Measurements from ENCODE around the gene MFAP4.

The MFAP4 gene

GRCh38 chr17:19386974-19387920 lies at the start of gene MFAP4:
Gene MFAP4 (minus strand): TSS chr17:19387190. CDS start chr17:19387155, 35 bp downstream.
- DNase-seq, result no peak

GRCh38 chr17:19433727-19434340 lies 46.8 kb upstream of the MFAP4 start:
- no peak for DNase-seq

DNA sequence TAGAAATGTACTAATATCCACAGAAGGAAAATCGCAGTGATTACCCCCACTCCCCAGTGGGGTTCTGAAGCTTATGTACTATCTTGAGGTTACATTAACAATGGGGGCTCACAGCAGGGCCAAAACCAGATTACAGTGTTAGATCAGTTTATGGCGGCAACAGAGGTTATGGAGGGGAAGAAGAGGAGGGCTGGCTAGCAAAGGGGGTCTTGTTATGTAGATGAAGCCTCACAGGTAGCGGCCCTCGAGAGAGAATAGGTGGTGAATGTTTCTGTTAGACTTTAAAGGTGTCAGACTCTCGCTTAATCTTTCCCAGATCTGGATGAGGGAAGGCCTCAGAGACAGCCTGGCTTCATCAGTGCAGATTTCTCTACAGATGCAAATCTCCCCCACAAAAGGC lies 46.3 kb upstream of the MFAP4 start:
- no peak for DNase-seq

GRCh38 chr17:19431691-19432090 lies 44.7 kb upstream of the MFAP4 start:
- no peak for DNase-seq

GRCh38 chr17:19426631-19427030 lies 39.6 kb upstream of the MFAP4 start:
- no peak for DNase-seq

- no peak for DNase-seq
Observed at GRCh38 chr17:19424934-19425868, 38.2 kb upstream of the MFAP4 start.

GRCh38 chr17:19421926-19422325 lies 34.9 kb upstream of the MFAP4 start:
- no peak for DNase-seq

- no peak for DNase-seq
Observed at GRCh38 chr17:19421219-19421618, 34.2 kb upstream of the MFAP4 start.

DNA sequence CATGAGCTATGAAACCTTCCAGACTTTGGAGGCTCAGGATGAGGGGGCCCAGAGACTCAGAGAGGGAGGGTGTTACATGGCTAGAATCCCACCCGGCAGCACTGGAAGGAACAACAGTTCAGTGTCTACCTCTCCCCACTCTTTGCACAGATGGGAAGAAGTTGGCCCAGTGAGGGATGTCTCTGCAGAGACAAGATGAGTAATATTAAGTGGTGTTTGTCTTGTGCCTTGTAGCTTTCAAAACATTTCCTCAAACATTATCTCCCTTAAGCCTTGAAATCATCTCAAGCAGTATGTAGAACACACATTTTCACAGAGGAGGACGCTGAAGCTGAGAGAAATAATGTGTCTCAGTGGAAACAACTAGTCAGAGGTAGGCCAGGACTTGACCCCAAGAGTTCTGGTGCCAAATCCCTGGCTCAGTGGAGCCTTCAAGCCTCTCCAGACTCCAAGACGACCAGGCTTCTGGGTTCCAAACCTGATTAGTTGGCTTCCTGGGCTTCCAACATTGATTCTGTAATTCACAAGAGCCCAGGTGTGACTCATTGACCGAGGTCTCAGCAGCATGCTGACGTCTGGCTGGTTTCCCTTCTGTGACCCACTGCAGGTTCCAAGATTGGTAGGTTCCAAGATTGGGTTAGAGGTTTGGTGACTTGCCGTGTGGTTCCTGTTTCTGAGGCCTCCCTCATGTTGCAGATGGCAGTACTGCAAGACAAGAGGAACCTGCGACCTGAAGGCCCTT lies 31.4 kb upstream of the MFAP4 start:
- DNase-seq, result no peak

DNA sequence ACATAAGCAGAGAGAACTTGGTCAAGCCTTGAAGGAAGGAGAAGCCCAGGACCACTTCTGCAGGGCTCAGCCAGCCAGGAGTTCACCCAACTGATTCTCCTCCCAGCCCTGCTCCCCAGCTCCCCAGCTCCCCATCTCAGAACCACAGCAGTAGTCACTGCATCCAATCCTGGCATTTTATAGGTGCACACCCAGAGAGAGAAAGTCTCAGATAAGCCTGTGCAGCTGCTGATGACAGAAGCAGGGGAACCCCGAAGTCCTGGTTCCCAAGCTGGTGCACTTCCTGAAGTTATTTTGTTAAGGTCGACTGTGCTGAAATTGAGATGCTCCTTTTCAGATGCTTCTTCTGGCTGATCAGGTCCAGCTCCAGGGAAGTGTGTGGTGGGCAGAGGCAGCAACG lies 30.6 kb upstream of the MFAP4 start:
- no peak for DNase-seq

- no peak for DNase-seq
Observed at GRCh38 chr17:19415806-19416775, 29.1 kb upstream of the MFAP4 start.

GRCh38 chr17:19415311-19415710 lies 28.3 kb upstream of the MFAP4 start:
- no peak for DNase-seq

- no peak for DNase-seq
Observed at GRCh38 chr17:19414396-19415280, 27.6 kb upstream of the MFAP4 start.

- no peak for DNase-seq
Observed at GRCh38 chr17:19413761-19414160, 26.8 kb upstream of the MFAP4 start.

GRCh38 chr17:19412984-19413383 lies 26.0 kb upstream of the MFAP4 start:
- DNase-seq, result no peak

GRCh38 chr17:19412510-19412909 lies 25.5 kb upstream of the MFAP4 start:
- DNase-seq, result no peak

DNA sequence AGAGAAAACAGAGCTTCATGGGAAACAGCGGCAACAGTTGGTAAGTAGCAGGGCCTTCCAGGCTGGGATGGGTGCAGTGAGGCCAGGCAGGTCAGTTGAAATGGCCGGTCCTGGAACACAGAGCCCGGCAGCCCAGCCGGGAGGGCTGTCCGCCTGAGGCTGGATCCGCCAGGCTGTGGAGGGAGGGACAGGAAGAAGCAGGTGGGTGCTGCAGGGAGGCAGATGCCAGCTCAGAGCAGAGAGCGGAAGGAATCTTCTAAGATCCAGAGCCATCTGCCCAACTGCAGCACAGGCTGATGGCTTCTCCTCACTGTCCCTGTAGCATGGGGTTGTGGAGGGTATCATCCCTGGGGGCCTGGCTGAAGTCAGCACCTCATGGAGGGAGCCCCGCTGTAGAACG lies 24.6 kb upstream of the MFAP4 start:
- DNase-seq, result no peak

DNA sequence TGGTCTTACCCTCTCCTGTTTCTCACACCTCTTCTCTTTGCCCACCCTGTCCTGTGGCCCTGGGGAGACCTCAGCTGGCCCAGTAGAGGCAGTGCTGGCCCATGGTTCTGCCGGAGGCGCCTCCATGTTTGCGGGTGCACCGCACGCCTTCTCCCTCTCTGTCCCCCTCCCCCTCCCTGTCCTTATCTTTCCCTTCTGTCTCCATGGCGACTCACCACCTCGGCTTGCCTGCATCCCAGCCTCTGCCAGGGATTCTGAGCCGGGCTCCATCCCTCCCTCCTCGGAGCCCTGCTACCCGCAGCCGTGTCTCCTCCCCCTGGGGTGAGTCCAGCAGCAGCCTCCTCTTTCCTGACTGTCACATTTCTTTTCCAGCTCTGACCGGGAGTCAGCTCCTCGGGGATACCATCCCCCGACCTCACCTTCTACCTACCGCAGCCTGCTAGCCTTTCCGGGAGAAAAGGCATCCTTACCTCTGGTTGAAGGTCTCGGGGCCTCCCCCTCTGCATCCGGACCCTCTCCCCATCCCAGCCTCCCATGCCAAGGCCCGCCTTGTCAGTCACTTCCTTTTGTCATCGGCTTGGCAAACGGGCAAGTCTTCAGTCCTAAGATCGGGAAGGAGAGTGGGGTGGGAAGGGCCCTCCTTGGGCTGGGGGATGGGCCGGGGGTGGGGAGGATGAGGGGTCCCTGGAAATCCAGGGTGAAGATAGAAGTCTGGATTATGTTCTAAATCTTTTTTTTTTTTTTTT lies 24.1 kb upstream of the MFAP4 start, which contains the start of gene RNF112:
TSS of gene RNF112 (plus strand) at position 358 of the 746 bp plus-strand sequence. CDS start at position 535, 177 bp downstream.
- DNase-seq, result no peak

GRCh38 chr17:19410091-19410490 lies 23.1 kb upstream of the MFAP4 start:
- no peak for DNase-seq

Measured in KG1 (cell line).